Prostate gland (tissue), 2 donors: Measurements from ENCODE around the gene KDELR1.

Source experiments
- POLR2A ChIP-seq: fragments of 450-650 bp; IDR thresholded peaks from one replicate; pipeline ENCODE4 v1.6.1; 2016; ENCODE audit warnings: antibody characterized with exemption, mild to moderate bottlenecking
- TF ChIP-seq, protein P1 (sequence below), 4 experiments: fragments of 200-600 bp in 2 of 4; fragments of 450-650 bp in 2 of 4; sonication (generic) in 2 of 4; IDR thresholded peaks; 1 replicate in 3 of 4; 2 replicates in 1 of 4; pipeline ENCODE4 v1.5.1; 2016 to 2019; ENCODE audit warnings: antibody characterized with exemption in 4 of 4, mild to moderate bottlenecking in 2 of 4, moderate library complexity in 2 of 4

DNA sequence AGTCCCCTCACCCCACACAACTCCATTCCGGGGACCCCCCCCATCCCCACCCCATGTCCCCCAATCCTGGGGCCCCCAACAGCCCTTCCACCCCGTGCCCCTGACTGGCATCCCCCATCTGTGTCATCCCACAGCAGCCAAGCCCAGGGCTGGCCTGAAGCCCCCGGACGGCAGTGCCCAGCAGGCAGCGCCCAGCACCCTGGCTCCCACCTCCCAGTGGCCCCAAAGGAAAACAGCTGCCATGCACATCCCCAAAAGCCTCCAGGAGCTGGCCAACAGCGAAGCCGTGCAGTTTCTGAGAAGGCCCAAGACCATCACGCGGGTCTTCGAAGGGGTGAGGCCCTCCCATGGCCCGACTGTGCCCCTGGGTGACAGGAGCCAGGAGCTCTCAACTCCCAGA lies 25.7 kb downstream of the KDELR1 start:
- TF ChIP-seq, protein P1, sequence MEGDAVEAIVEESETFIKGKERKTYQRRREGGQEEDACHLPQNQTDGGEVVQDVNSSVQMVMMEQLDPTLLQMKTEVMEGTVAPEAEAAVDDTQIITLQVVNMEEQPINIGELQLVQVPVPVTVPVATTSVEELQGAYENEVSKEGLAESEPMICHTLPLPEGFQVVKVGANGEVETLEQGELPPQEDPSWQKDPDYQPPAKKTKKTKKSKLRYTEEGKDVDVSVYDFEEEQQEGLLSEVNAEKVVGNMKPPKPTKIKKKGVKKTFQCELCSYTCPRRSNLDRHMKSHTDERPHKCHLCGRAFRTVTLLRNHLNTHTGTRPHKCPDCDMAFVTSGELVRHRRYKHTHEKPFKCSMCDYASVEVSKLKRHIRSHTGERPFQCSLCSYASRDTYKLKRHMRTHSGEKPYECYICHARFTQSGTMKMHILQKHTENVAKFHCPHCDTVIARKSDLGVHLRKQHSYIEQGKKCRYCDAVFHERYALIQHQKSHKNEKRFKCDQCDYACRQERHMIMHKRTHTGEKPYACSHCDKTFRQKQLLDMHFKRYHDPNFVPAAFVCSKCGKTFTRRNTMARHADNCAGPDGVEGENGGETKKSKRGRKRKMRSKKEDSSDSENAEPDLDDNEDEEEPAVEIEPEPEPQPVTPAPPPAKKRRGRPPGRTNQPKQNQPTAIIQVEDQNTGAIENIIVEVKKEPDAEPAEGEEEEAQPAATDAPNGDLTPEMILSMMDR (IDR thresholded peaks at IDR 0.05): no peak
- TF ChIP-seq POLR2A: no peak
